ENCODE data around the gene CDK14.

DNA sequence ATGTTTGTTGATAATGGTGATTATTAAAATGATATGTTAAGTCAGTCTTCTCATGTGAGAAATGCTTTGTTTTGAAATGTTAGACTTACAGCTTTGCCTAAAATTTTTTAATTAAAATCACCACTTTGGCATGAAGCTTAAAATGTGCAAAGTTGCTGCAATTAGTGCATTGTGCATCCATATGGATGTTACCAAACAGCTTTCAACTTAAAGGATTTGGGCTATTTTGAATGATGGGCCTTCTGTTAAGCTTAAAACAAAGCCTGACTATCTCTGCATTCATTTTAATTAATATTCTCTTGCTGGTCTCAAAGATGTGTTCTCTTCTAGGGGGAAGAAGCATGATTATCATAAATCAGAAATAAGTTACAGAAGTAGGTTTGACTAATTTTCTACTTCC is 603.5 kb downstream of the CDK14 start:
- TF ChIP-seq, protein P1, sequence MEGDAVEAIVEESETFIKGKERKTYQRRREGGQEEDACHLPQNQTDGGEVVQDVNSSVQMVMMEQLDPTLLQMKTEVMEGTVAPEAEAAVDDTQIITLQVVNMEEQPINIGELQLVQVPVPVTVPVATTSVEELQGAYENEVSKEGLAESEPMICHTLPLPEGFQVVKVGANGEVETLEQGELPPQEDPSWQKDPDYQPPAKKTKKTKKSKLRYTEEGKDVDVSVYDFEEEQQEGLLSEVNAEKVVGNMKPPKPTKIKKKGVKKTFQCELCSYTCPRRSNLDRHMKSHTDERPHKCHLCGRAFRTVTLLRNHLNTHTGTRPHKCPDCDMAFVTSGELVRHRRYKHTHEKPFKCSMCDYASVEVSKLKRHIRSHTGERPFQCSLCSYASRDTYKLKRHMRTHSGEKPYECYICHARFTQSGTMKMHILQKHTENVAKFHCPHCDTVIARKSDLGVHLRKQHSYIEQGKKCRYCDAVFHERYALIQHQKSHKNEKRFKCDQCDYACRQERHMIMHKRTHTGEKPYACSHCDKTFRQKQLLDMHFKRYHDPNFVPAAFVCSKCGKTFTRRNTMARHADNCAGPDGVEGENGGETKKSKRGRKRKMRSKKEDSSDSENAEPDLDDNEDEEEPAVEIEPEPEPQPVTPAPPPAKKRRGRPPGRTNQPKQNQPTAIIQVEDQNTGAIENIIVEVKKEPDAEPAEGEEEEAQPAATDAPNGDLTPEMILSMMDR (IDR thresholded peaks at IDR 0.05), result no peak
- TF ChIP-seq POLR2A (IDR thresholded peaks at IDR 0.05), result no peak

Measured in heart left ventricle (tissue), 13 donors.